Measurements from ENCODE around the gene CFAP299. TPM values are rescaled to one million over a fixed set of nuclear protein-coding genes. Genes with fewer than 3 reads are reported as not detected.

The CFAP299 gene
- total and polyA plus RNA-seq, 10 donors = 0.11 TPM; not detected in 9

GRCh38 chr4:80831383-80832361, 496.1 kb downstream of the CFAP299 start:
- no peak overlapping the region for H3K27ac ChIP-seq
- no peak for DNase-seq
- peaks cover 0 to 7% (median 0%) of the 10 kb centered on the region in 8 donors for H3K9me3 ChIP-seq
- no peaks in the 10 kb centered on the region for H3K36me3 ChIP-seq
- no peaks in the 10 kb centered on the region for H3K27me3 ChIP-seq (replicated peaks in 1 of 7)
- H3K4me3 ChIP-seq = no peak overlapping the region
- intact Hi-C loops (cut with DNase I; ENCODE audit: low total_unique reads) = no loop called here
- TF ChIP-seq POLR2A (IDR thresholded peaks at IDR 0.05) (no peak), CTCF (IDR thresholded peaks at IDR 0.05 in 8 of 11, conservative IDR thresholded peaks at IDR 0.05 in 3 of 11) (no peak), POLR2AphosphoS5 (IDR thresholded peaks at IDR 0.05) (no peak)
- no peaks in the 10 kb centered on the region for H3K4me1 ChIP-seq
- 65 to 82% (median 76%) methylated on average over 5 of the region's 5 CpGs for WGBS, 5 donors

DNA sequence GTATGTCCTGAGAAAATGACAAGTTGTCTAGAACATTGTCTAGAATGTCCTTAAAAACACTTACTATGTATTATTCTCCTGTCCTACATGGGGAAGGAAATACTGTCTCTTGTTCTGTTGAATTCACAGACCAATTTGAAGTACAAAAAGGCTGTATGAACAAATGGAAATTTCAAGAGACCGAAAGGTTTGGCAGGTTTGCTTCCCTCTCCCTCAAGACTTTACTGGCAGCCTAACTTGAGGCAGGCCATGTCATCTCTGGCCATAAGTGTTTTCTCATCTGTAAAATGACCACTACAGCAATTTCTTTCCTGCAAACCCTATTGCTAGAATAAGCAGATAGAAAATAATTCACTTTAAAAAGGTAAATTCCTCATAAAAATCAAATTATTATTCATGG, 503.8 kb downstream of the CFAP299 start:
- Histone ChIP-seq H3K27me3 (replicated peaks in 1 of 7) (no peaks in the 10 kb centered on the region), H3K27ac (no peak overlapping the region), H3K9me3 (peaks cover 0 to 21% (median 5%) of the 10 kb centered on the region in 8 donors), H3K4me3 (no peak overlapping the region), H3K36me3 (no peaks in the 10 kb centered on the region), H3K4me1 (no peaks in the 10 kb centered on the region)
- intact Hi-C loops (cut with DNase I; ENCODE audit: low total_unique reads) = no loop called here
- no peak for DNase-seq
- TF ChIP-seq CTCF (IDR thresholded peaks at IDR 0.05 in 8 of 11, conservative IDR thresholded peaks at IDR 0.05 in 3 of 11) (no peak), POLR2AphosphoS5 (IDR thresholded peaks at IDR 0.05) (no peak), POLR2A (IDR thresholded peaks at IDR 0.05) (no peak)
- 89 to 97% (median 93%) methylated on average over 1 of the region's 1 CpG for WGBS, 5 donors

DNA sequence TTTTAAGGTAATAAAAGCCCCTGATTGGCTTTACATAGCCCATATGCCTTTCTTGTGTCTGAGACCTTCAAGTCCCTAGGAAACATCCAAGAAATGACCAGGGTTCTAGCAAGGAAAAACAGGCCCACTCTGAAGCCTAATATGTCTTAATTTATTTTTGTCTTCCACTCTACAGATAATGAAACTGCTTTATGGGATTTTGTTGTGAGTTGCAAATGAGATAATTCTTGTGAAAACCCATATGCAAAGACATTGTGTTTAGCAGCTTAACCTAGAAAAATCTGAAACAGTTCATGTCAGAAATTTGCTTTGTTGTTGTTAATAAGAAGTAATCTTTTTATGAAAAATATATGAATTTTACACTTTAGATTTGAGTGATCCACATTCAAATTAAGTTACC, 504.3 kb downstream of the CFAP299 start:
- H3K9me3 ChIP-seq = peaks cover 0 to 21% (median 6%) of the 10 kb centered on the region in 8 donors
- H3K4me3 ChIP-seq = no peak overlapping the region
- no peaks in the 10 kb centered on the region for H3K36me3 ChIP-seq
- H3K4me1 ChIP-seq = no peaks in the 10 kb centered on the region
- TF ChIP-seq CTCF (IDR thresholded peaks at IDR 0.05 in 8 of 11, conservative IDR thresholded peaks at IDR 0.05 in 3 of 11) (no peak), POLR2AphosphoS5 (IDR thresholded peaks at IDR 0.05) (no peak), POLR2A (IDR thresholded peaks at IDR 0.05) (no peak)
- H3K27me3 ChIP-seq (replicated peaks in 1 of 7) = no peaks in the 10 kb centered on the region
- no peak overlapping the region for H3K27ac ChIP-seq
- no peak for DNase-seq
- intact Hi-C loops (cut with DNase I; ENCODE audit: low total_unique reads) = no loop called here

DNA sequence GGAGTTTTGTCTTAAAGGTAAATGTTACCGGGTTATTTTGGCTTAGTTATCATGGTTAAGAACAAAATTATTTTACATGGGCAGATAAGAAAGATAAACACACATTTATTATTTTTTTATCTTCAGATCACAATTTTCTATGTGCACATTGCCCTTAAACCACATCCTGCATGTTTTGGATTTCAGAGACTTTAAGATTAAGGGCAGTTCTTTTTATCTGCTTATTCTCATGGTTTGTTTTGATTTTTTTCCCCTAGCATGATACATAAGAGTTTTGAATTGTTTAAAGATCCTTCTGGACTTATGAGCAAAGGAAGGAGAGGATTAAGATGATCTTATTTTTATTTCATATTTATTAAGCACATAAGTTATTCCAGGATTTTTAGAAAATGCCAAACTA, 504.9 kb downstream of the CFAP299 start:
- H3K4me3 ChIP-seq = no peak overlapping the region
- 52 to 80% (median 63%) methylated on average over 1 of the region's 1 CpG for WGBS, 5 donors
- H3K9me3 ChIP-seq = peaks cover 0 to 24% (median 9%) of the 10 kb centered on the region in 8 donors
- no peaks in the 10 kb centered on the region for H3K4me1 ChIP-seq
- no peak for DNase-seq
- H3K27ac ChIP-seq = no peak overlapping the region
- TF ChIP-seq CTCF (IDR thresholded peaks at IDR 0.05 in 8 of 11, conservative IDR thresholded peaks at IDR 0.05 in 3 of 11) = no peak
- H3K27me3 ChIP-seq (replicated peaks in 1 of 7) = no peaks in the 10 kb centered on the region
- H3K36me3 ChIP-seq = no peaks in the 10 kb centered on the region
- intact Hi-C loops (cut with DNase I; ENCODE audit: low total_unique reads) = no loop called here
